HepG2 (cell line): ENCODE data around the gene INHA. TPM values are rescaled to one million over a fixed set of nuclear protein-coding genes. Genes with fewer than 3 reads are reported as not detected.

ENCODE experiments used
- EED ChIP-seq: sonication (generic); formaldehyde crosslinking; IDR thresholded peaks from 2 replicates; pipeline ENCODE4 v1.5.0; 2020; ENCODE audit warnings: mild to moderate bottlenecking, missing genetic modification reagents
- HNF1B ChIP-seq: sonication (generic); formaldehyde crosslinking; IDR thresholded peaks from 2 replicates; pipeline ENCODE4 v1.5.1; 2020; ENCODE audit warnings: mild to moderate bottlenecking, moderate library complexity, missing genetic modification reagents
- ISL2 ChIP-seq: sonication (generic); formaldehyde crosslinking; IDR thresholded peaks from 2 replicates; pipeline ENCODE4 v1.5.0; 2020; ENCODE audit warnings: missing genetic modification reagents
- MEF2D ChIP-seq: sonication (generic); formaldehyde crosslinking; IDR thresholded peaks from 2 replicates; pipeline ENCODE4 v1.5.1; 2020; ENCODE audit warnings: mild to moderate bottlenecking, missing genetic modification reagents
- MNT ChIP-seq: fragments of 450-650 bp; IDR thresholded peaks from 2 replicates; pipeline ENCODE4 v1.6.1; 2016
- SNRNP70 ChIP-seq: fragments of 200-400 bp; formaldehyde crosslinking; IDR thresholded peaks from 2 replicates; pipeline ENCODE4 v1.6.1; 2017; ENCODE audit warnings: mild to moderate bottlenecking, low read depth, low read length, moderate library complexity
- SRSF9 ChIP-seq: fragments of 200-400 bp; formaldehyde crosslinking; IDR thresholded peaks from 2 replicates; pipeline ENCODE4 v1.6.1; 2018; ENCODE audit warnings: borderline replicate concordance, mild to moderate bottlenecking, low read depth, low read length; ENCODE audit not compliant: insufficient read depth, poor library complexity, severe bottlenecking
- STAT6 ChIP-seq: sonication (generic); formaldehyde crosslinking; IDR thresholded peaks from 2 replicates; pipeline ENCODE4 v1.4.0; 2020; ENCODE audit warnings: missing genetic modification reagents, mild to moderate bottlenecking, borderline replicate concordance
- U2AF2 ChIP-seq: fragments of 200-400 bp; formaldehyde crosslinking; IDR thresholded peaks from 2 replicates; pipeline ENCODE4 v1.6.1; 2017; ENCODE audit warnings: low read depth, mild to moderate bottlenecking, low read length
- ZBTB7A ChIP-seq: sonication (generic); formaldehyde crosslinking; IDR thresholded peaks from 2 replicates; pipeline ENCODE4 v1.8.0; 2022; ENCODE audit warnings: mild to moderate bottlenecking, missing genetic modification reagents
- ZC3H4 ChIP-seq: sonication (generic); formaldehyde crosslinking; IDR thresholded peaks from 2 replicates; pipeline ENCODE4 v1.4.0; 2020; ENCODE audit warnings: missing genetic modification reagents, borderline replicate concordance
- ZNF121 ChIP-seq: sonication (generic); formaldehyde crosslinking; IDR thresholded peaks from 2 replicates; pipeline ENCODE4 v1.5.0; 2020; ENCODE audit warnings: mild to moderate bottlenecking, missing genetic modification reagents
- ZNF432 ChIP-seq: sonication (generic); formaldehyde crosslinking; IDR thresholded peaks from 2 replicates; pipeline ENCODE4 v1.5.0; 2020; ENCODE audit warnings: missing genetic modification reagents, mild to moderate bottlenecking, borderline replicate concordance
- polyA plus RNA-seq, 8 experiments: library from polyadenylated mRNA; depleted of rRNA in 3 of 8; stranded (reverse) in 7 of 8; unstranded in 1 of 8; fragments of >200 nt; fragmentation: Illumina TruSeq in 4 of 8; extraction: Trizol in 4 of 8; gene quantifications; 2 replicates each; pipeline versions ENCODE4 v1.2.1 to v1.2.3, GENCODE V29; 2011 to 2016; ENCODE audit warnings: low read depth in 4 of 8, missing spikeins in 1 of 8, mixed read lengths in 1 of 8; ENCODE audit not compliant: insufficient read depth in 1 of 8
- total RNA-seq, 5 experiments: library from RNA; depleted of rRNA; stranded (reverse); fragments of >200 nt; fragmentation: Illumina TruSeq; extraction: Trizol; gene quantifications; 2 replicates each; pipeline ENCODE4 v1.2.3, GENCODE V29; 2016; ENCODE audit warnings: low read depth in 1 of 5
- TF ChIP-seq, protein P1 (sequence below): sonication (generic); formaldehyde crosslinking; IDR thresholded peaks from 2 replicates; pipeline ENCODE4 v1.8.0; 2022; ENCODE audit warnings: missing genetic modification reagents, mild to moderate bottlenecking, borderline replicate concordance
- TF ChIP-seq, protein P2 (sequence below): sonication (generic); formaldehyde crosslinking; IDR thresholded peaks from 2 replicates; pipeline ENCODE4 v1.4.0; 2020; ENCODE audit warnings: missing genetic modification reagents
- TF ChIP-seq, protein P3 (sequence below): sonication (generic); formaldehyde crosslinking; IDR thresholded peaks from 2 replicates; pipeline ENCODE4 v1.5.1; 2020; ENCODE audit warnings: missing genetic modification reagents, mild to moderate bottlenecking, borderline replicate concordance

INHA gene
- total and polyA plus RNA-seq, 2 of the 13 experiments (the other 11 are each of a cell fraction or from before 2014, with no cell fraction given): 4.1 to 15.2 TPM

GRCh38 chr2:219543596-219544358 is 28.3 kb upstream of the INHA start, which contains the start of the genes CHPF and TMEM198 (continued):
- TF ChIP-seq ZC3H4 (no peak), ZNF121 (no peak), ZBTB7A (peak; percentile 99), U2AF2 (no peak), ZNF432 (CRISPR knock-in tag) (no peak), SRSF9 (no peak), HNF1B (CRISPR knock-in tag) (peak; percentile 75), MNT (peak; percentile 69), EED (no peak), ISL2 (CRISPR knock-in tag) (peak; percentile 90), STAT6 (CRISPR knock-in tag) (peak; percentile 76; the same call in 1 of the 2 replicates), SNRNP70 (no peak), MEF2D (CRISPR knock-in tag) (peak; percentile 57)
- TF ChIP-seq, protein P1, sequence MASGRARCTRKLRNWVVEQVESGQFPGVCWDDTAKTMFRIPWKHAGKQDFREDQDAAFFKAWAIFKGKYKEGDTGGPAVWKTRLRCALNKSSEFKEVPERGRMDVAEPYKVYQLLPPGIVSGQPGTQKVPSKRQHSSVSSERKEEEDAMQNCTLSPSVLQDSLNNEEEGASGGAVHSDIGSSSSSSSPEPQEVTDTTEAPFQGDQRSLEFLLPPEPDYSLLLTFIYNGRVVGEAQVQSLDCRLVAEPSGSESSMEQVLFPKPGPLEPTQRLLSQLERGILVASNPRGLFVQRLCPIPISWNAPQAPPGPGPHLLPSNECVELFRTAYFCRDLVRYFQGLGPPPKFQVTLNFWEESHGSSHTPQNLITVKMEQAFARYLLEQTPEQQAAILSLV: no peak; the same call in 1 of the 2 replicates
- TF ChIP-seq, protein P2, sequence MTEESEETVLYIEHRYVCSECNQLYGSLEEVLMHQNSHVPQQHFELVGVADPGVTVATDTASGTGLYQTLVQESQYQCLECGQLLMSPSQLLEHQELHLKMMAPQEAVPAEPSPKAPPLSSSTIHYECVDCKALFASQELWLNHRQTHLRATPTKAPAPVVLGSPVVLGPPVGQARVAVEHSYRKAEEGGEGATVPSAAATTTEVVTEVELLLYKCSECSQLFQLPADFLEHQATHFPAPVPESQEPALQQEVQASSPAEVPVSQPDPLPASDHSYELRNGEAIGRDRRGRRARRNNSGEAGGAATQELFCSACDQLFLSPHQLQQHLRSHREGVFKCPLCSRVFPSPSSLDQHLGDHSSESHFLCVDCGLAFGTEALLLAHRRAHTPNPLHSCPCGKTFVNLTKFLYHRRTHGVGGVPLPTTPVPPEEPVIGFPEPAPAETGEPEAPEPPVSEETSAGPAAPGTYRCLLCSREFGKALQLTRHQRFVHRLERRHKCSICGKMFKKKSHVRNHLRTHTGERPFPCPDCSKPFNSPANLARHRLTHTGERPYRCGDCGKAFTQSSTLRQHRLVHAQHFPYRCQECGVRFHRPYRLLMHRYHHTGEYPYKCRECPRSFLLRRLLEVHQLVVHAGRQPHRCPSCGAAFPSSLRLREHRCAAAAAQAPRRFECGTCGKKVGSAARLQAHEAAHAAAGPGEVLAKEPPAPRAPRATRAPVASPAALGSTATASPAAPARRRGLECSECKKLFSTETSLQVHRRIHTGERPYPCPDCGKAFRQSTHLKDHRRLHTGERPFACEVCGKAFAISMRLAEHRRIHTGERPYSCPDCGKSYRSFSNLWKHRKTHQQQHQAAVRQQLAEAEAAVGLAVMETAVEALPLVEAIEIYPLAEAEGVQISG (CRISPR knock-in tag): peak; percentile 90
- TF ChIP-seq, protein P3, sequence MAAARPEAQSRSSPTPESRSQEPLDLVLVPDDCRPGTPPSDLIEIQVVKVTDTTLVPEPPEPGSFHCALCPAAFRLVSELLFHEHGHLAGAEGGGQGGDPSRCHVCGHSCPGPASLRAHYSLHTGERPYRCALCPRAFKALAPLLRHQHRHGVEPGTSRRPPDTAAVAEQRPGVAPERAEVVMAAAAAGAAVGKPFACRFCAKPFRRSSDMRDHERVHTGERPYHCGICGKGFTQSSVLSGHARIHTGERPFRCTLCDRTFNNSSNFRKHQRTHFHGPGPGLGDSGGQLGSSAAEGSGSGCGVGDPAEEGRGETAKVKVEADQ (CRISPR knock-in tag): peak; percentile 60; the same call in 1 of the 2 replicates
